ENCODE results near the gene EEFSEC.

GRCh38 chr3:128143496-128143895 is 9.8 kb upstream of the EEFSEC start:
- TF ChIP-seq CTCF (IDR thresholded peaks at IDR 0.05; ENCODE audit: insufficient read depth, low read length) (no peak), POLR2AphosphoS5 (IDR thresholded peaks at IDR 0.05; ENCODE audit: low read depth) (no peak), SPI1 (IDR thresholded peaks at IDR 0.05; ENCODE audit: borderline replicate concordance, low read depth) (no peak)

All from HL-60 (cell line).